ENCODE measurements around the gene ADNP2. TPM values are rescaled to one million over a fixed set of nuclear protein-coding genes. Genes with fewer than 3 reads are reported as not detected.
A peak's percentile ranks its signal among the peaks of the same experiment; 100 is the strongest.

ADNP2 gene
- total RNA-seq, 1 donor from 2014 or later: 11.8 TPM

DNA sequence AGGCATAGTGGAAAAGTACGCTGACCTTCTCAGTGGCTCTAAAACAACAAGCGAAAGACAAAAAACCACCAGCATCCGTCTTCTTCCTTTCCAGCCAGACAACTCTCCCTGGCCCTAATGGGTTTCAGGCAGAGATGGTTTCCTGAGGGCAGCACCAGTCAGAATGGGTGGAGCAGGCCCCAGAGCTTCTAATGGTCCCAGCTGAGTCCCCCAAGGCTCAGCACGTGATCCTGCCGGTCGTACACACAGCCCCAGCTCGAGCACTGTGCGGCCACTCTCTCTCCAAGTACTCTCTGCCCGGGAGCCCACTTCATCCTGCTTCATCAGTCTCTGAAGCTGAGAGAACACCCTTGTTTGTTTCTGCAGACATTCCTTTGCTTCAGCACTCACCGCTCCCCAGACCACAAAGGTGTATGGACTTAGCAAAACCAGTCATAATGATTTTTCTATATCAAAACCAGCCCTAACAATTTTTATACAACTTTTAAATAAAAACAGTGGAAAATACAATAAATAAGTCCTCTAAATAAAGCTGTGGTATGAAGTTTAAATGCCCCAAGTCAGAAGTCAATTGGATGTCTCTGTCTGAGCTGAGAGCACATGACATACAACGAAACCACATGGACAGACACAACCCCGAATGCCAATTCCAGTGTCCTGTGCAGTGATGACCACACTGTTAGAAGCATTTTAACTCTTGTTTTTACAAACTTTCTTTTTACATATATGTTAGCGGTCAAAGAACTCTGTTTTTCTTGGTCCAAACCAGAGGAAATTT is 74.4 kb downstream of the ADNP2 start:
- intact Hi-C loops (cut with DNase I): no loop called here
- peak; percentile 51 for DNase-seq (ENCODE audit: low spot score)

DNA sequence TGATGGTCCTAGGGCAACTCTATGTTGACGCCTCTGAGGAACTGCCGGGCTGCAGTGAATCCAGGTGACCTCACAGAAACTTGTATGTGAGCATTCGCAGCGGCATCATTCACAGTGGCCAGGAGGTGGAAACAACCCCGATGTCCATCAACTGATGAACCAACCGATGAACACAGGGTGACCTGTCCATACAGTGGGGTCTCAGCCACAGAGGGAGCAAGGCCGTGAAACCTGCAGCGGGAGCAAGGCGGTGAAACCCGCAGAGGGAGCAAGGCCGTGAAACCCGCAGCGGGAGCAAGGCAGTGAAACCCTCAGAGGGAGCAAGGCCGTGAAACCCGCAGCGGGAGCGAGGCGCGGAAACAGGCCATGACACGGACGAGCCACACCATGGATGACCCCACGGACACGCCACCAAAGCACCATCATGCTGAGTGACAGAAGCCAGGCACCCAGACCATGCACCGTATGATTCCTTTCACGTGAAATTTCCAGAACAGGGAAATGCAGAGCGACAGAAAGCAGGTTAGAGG is 75.2 kb downstream of the ADNP2 start:
- DNase-seq (ENCODE audit: low spot score): peak; percentile 63
- intact Hi-C loops (cut with DNase I): no loop called here

DNA sequence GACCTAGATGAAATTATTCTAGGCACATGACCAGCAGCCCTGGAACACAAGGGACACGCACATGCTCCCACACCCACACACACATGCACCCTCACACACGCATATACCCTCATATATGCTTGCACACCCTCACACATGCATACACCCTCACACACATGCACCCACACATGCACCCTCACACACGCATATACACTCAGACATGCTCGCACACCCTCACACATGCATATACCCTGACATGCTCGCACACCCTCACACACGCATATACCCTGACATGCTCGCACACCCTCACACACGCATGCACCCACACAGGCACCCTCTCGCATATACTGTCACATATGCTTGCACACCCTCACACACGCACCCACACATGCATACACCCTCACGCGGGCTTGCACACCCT is 76.5 kb downstream of the ADNP2 start:
- DNase-seq (ENCODE audit: low spot score): peak; percentile 24
- intact Hi-C loops (cut with DNase I): no loop called here

DNA sequence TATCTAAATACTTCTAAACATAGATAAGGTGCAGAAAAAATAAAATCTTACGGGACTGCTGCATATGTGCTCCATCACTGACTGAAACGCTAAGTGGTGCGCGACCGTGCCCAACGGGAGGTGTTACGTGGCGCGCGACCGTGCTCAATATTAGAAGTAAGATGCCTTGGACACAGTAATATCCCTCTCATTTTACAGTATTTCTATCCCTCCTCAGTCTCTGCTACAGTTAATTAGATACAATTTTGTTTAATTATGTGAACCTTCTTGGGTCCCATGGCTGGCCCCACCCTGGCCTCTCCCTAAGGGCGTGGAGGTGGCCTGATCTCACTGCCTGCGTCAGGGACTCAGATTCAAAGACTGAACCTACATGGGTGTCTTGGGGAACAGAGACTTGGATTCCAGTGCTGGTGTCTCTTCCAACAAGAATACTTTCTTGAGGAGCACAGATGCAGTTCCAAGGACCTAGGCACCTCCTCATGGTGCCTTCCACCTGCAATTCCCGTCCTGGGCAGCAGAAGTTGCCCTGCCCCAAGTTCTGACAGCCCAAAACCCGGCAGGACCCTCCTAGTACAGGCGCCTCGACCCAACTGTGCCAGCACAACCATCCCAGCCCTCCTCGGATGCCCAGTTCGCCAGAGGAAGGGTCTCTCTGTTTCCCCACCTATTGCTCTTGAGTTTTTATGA is 79.0 kb downstream of the ADNP2 start:
- DNase-seq (ENCODE audit: low spot score): peak; percentile 63
- intact Hi-C loops (cut with DNase I): no loop called here

DNA sequence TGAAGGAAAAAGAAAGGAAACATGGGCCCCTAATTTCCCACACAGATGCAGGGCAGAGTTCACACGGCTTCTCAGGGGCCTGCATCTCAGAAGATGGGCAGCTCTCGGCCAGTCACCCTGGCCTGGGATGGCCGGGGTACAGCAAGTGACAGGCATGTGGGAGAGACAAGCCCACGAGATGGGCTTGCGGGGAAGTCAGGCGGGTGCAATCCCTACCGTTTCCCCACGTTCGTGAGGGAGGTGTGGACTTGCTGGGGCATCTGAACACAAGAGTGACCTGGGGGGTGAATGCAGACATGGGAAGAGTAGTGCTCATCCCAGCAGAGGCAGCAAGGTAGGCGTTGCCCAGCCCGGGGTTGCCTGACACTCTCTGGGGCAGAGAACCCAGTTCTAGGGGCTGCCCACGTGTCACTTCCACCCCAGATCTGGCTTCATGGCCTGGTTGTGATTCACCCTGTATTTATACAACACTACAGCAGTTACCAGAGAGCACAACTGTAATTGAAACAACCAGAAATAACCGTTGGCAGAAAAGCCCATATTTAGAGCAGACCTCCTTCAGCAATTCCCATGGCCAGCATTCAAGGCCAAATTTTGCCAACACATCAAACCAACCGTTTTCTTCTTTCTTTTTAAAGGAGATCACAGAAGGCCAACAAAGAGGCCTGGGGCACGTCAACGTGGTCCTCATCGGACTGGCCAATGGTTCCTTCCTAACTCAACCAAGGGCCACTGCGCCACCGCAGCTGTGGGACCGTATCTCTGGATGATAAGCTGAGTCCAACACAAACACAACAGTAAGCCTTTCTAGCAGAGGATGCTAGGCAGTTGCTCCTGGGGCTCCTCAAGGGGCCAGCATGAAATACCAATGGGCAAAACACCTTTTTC is 79.8 kb downstream of the ADNP2 start:
- peak; percentile 20 for DNase-seq (ENCODE audit: low spot score)
- intact Hi-C loops (cut with DNase I): no loop called here

DNA sequence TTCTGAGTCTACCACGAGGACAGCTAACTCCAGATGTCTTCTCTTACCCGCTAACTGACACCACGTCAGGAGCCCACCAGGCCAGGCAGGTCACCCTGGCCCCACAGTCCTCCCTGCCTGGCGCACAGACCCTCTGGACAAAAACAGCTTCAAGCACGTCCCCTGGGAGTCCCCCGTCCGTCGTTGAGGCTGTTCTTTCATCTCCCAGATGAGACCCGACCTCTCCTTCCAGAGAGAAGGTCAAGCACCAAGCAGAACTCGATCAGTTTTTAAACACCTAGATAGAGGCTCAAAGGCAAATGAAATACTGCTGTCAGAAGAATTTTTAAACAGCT is 80.4 kb downstream of the ADNP2 start:
- no peak for DNase-seq (ENCODE audit: low spot score)
- intact Hi-C loops (cut with DNase I): no loop called here

Other genes starting within 250 kb of the ADNP2 start
- gene SLC66A2, start 157.6 kb upstream of the ADNP2 start, total RNA-seq: 23.5 TPM
- gene HSBP1L1, start 144.6 kb upstream of the ADNP2 start, total RNA-seq: 7.9 TPM
- 96.5 TPM for gene TXNL4A, start 120.7 kb upstream of the ADNP2 start, total RNA-seq
- gene RBFA, start 74.8 kb upstream of the ADNP2 start, total RNA-seq: 24.4 TPM
- 1.3 TPM for gene PARD6G, start 138.3 kb downstream of the ADNP2 start, total RNA-seq